GM12891 (cell line): ENCODE results near the gene PPP6R1.

Experiments used
- PAX5 ChIP-seq: IDR thresholded peaks from 2 replicates; pipeline ENCODE4 v1.6.1; 2011; ENCODE audit warnings: low read length, moderate library complexity, mild to moderate bottlenecking; ENCODE audit not compliant: insufficient read depth, severe bottlenecking
- POLR2A ChIP-seq: IDR thresholded peaks from 2 replicates; pipeline ENCODE4 v1.6.1; 2011; ENCODE audit warnings: low read depth, low read length, control low read depth
- POLR2AphosphoS5 ChIP-seq: IDR thresholded peaks from 2 replicates; pipeline ENCODE4 v1.6.1; 2011; ENCODE audit warnings: low read depth, low read length, control low read depth
- SPI1 ChIP-seq: IDR thresholded peaks from 2 replicates; pipeline ENCODE4 v1.6.1; 2011; ENCODE audit warnings: low read depth, low read length, control low read depth
- TAF1 ChIP-seq: IDR thresholded peaks from 2 replicates; pipeline ENCODE4 v1.6.1; 2011; ENCODE audit warnings: low read depth, low read length, control low read depth

GRCh38 chr19:55186080-55186479 lies 72.7 kb downstream of the PPP6R1 start:
- TF ChIP-seq POLR2AphosphoS5 (no peak), POLR2A (no peak), TAF1 (no peak), PAX5 (no peak), SPI1 (no peak)
